ENCODE results near the gene OAS2.
"Not testable (repeated sequence)": the region's sequence is repeated elsewhere in the genome, so short reads cannot be mapped to it uniquely, and the experiment has no call there.

The OAS2 gene

DNA sequence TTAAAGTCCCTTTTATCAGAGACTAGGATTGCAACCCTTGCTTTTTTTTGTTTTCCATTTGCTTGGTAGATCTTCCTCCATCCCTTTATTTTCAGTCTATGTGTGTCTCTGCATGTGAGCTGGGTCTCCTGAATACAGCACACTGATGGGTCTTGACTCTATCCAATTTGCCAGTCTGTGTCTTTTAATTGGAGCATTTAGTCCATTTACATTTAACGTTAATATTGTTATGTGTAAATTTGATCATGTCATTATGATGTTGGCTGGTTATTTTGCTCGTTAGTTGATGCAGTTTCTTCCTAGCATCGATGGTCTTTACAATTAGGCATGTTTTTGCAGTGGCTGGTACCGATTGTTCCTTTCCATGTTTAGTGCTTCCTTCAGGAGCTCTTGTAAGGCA, 21.2 kb upstream of the OAS2 start:
- FAIRE-seq, result not testable (repeated sequence)

DNA sequence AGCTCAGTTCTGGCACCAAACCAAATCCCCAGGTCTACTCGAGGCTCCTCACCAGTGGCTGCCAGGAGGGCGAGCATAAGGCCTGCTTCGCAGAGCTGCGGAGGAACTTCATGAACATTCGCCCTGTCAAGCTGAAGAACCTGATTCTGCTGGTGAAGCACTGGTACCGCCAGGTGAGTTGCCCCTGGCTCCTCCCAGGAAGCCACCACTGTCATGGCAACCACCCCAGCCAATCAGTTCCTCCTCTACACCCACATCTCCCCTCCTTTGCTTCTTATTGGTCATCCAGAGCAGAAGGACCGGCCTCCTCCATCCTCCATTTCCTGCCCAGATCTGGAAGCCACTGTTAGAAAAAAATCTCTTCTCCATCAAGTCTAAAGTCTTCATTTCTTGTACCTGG, 17.2 kb upstream of the OAS2 start:
- FAIRE-seq, result no peak

DNA sequence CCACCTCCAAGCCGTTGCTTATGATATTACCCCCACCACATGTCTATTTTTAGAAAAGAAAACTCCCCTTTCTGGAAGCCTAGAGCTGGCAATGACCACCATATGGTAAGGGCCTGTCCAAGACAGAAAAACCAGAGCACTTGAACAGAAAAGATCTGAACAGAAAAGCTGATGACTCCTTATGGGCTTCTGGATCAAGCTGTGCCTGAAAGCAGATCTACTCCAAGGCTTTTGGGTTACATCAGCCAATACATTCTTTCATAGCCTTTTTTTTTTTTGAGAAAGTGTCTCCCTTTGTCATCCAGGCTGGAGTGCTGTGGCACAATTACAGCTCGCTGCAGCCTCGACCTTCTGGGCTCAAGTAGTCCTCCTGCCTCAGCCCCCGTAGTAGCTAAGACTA, 16.8 kb upstream of the OAS2 start:
- FAIRE-seq, result no peak

DNA sequence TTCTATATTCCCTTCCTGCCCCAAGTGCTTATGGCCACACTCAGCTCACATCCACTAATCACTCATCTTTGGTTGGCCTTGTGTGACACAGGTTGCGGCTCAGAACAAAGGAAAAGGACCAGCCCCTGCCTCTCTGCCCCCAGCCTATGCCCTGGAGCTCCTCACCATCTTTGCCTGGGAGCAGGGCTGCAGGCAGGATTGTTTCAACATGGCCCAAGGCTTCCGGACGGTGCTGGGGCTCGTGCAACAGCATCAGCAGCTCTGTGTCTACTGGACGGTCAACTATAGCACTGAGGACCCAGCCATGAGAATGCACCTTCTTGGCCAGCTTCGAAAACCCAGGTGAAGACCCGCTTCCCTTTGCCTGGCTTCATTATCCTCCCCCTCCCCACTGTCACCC, 15.8 kb upstream of the OAS2 start:
- no peak for FAIRE-seq

DNA sequence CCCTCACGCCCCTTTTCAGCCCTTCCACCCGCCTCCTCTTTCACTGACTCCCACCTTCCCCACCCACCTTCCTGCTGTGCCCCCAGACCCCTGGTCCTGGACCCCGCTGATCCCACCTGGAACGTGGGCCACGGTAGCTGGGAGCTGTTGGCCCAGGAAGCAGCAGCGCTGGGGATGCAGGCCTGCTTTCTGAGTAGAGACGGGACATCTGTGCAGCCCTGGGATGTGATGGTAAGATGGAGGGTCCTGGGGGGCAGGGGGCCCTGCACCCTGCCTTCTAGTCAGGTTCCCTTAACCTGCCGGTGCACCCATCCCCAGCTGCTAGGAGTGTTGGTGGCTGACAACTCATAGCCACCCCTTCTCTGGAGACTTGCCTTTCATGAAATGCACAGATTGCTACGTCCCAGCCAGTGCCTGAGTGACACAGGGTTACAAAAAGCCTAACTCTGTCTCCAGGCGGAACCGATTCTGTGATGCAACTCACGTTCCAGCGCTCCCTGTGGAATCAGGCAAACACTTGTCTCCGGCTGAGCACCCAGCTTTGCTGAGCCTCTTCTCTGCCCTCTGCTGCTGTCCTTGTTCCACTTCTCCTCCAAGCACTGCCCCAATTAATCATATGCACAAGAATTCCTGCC, 15.0 kb upstream of the OAS2 start:
- no peak for FAIRE-seq

DNA sequence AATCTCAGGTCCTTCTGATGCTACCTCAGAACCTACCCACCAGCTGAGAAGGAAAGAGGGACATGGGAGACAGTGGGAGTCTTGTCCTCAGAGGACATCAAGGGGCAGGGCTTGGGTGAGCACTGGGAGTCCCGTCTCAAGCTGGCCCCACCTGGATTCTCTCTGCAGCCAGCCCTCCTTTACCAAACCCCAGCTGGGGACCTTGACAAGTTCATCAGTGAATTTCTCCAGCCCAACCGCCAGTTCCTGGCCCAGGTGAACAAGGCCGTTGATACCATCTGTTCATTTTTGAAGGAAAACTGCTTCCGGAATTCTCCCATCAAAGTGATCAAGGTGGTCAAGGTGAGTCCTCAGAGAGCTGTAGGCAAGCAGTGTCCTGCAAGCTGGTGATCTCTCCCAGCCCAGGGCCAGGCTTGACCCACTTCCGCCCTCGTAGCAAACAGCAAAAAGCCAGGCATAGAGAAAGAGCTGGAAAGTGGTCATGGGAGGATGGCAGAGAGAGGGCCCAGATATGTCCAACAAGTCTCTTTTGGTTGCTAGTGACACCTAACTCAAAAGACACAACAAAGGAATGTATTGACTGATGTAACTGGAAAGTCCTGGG, 14.2 kb upstream of the OAS2 start:
- FAIRE-seq, result no peak

DNA sequence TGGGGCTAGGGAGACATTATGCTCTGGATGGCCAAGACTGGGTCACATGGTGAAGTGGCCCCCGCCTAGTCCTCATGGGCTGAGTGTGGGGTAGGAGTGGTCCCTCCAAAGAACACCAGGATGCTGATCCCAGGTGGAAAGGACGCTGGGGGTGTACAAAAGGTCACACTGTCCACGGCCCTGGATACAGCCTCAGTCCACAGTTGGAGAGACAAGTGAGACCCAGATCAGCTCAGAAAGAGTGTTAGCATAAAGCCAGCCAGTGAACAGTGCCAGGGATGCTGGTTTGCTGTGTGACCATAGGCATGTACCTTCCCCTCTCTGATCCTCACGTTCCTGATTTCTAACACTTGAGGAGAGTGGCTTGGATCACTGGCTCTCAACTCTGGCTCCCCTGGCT, 13.4 kb upstream of the OAS2 start:
- FAIRE-seq, result no peak

DNA sequence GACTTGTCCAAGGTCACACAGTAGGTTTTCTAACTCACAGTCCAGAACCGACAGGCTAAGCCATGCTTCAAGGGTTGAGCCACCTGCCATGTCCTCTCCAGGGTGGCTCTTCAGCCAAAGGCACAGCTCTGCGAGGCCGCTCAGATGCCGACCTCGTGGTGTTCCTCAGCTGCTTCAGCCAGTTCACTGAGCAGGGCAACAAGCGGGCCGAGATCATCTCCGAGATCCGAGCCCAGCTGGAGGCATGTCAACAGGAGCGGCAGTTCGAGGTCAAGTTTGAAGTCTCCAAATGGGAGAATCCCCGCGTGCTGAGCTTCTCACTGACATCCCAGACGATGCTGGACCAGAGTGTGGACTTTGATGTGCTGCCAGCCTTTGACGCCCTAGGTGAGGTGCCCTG, 12.7 kb upstream of the OAS2 start:
- no peak for FAIRE-seq

DNA sequence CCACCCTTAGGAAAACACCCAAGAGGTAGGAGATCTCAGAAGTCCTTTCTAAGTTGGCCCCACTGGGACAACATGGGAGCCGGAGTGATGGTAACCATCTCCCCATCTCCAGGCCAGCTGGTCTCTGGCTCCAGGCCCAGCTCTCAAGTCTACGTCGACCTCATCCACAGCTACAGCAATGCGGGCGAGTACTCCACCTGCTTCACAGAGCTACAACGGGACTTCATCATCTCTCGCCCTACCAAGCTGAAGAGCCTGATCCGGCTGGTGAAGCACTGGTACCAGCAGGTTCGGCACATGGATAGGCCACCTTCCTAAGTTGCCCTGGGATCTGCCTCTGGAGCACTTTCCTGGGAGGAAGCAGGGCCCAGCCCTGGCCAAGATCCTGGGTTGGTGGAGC, 11.0 kb upstream of the OAS2 start:
- FAIRE-seq, result no peak

DNA sequence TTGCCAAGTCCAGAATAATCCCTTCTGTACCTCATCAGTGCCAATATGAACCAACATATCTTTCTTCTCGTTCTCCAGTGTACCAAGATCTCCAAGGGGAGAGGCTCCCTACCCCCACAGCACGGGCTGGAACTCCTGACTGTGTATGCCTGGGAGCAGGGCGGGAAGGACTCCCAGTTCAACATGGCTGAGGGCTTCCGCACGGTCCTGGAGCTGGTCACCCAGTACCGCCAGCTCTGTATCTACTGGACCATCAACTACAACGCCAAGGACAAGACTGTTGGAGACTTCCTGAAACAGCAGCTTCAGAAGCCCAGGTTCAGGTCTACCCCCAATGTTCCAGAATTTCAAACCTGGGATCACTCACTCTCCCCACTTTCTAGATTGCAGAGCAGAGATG, 10.5 kb upstream of the OAS2 start:
- FAIRE-seq, result no peak

DNA sequence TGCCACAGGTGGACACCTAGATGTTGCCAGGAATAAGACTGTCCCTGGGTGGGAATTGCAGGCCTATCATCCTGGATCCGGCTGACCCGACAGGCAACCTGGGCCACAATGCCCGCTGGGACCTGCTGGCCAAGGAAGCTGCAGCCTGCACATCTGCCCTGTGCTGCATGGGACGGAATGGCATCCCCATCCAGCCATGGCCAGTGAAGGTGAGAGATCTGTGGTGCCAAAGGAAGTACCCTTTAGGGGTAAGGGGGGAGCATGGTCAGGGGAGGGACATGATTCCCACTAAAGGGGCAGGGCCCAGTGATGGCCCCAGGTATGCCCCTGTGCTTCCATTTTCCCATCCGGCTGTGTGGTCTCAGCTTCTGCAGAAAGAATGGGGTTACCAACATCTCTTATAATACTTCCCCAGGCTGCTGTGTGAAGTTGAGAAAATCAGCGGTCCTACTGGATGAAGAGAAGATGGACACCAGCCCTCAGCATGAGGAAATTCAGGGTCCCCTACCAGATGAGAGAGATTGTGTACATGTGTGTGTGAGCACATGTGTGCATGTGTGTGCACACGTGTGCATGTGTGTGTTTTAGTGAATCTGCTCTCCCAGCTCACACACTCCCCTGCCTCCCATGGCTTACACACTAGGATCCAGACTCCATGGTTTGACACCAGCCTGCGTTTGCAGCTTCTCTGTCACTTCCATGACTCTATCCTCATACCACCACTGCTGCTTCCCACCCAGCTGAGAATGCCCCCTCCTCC, 8.6 kb upstream of the OAS2 start:
- no peak for FAIRE-seq

DNA sequence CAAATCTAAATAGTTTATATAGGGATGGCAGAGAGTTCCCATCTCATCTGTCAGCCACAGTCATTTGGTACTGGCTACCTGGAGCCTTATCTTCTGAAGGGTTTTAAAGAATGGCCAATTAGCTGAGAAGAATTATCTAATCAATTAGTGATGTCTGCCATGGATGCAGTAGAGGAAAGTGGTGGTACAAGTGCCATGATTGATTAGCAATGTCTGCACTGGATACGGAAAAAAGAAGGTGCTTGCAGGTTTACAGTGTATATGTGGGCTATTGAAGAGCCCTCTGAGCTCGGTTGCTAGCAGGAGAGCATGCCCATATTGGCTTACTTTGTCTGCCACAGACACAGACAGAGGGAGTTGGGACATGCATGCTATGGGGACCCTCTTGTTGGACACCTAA, 7.9 kb upstream of the OAS2 start:
- no peak for FAIRE-seq

DNA sequence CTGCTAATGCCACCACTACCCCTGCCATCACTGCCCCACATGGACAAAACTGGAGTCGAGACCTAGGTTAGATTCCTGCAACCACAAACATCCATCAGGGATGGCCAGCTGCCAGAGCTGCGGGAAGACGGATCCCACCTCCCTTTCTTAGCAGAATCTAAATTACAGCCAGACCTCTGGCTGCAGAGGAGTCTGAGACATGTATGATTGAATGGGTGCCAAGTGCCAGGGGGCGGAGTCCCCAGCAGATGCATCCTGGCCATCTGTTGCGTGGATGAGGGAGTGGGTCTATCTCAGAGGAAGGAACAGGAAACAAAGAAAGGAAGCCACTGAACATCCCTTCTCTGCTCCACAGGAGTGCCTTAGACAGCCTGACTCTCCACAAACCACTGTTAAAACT, 7.1 kb upstream of the OAS2 start:
- FAIRE-seq, result no peak

DNA sequence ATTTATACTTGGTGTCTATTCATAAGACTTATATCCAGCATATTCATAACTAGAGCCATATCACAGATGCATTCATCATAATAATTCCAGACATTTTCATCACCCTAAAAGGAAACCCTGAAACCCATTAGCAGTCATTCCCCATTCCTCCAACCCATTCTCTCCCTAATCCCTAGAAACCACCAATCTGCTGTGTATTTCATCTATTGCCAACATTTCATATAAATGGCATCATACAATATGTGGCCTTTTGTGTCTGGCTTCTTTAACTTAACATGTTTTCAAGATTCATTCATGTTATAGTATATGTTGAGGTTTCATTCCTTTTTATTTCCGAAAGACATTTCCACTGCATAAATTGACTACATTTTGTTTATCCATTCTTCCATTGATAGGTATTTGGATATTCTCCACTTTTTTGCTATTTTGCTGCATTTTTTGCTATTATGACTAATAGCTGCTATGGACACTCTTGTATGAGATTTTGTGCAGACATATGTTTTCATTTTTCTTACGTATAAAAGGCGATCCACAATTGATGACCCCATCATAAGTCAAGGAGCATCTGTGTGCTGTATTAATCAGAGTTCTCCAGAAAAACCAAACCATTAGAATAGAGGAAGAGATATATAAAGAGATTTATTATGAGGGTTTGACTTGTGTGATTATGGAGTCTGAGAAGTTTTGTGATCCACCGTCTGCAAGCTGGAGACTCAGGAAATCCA, 5.1 kb upstream of the OAS2 start:
- no peak for FAIRE-seq

DNA sequence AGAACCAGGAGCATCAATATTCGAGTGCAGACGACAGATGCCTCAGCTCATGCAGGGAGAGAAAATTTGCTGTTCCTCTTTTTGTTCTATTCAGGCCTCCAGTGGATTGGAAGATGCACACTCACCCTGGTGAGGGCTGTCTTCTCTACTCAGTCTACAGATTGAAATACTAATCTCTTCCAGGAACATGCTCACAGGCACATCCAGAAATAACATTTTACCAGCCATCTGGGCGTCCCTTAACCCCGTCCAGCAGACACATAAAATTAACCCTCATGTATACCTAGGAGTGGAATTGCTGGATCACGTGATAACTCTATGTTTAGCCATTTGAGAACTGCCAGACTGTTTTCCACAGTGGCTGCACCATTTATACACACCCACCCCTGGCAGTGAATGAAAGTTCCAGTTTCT, 4.5 kb upstream of the OAS2 start:
- no peak for FAIRE-seq

DNA sequence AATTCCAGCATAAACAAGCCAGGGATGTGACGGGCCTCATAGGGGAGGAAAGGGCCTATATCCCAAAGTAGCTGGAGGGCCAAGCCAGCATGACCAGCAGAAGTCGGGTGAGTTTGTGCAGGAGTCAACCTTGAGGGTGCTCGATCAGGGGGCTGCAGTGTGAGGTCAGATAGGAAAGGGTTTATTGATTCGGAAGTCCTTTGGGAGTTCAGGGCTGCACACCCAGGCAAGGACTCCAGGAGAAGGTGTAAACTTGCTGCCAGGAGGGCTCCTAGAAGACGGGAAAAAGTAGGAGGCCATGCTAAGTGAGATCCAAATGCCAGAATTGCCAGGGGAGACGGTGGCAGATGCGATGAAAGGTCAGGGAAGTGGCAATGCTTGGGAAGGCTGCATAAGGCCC, 3.4 kb upstream of the OAS2 start:
- FAIRE-seq, result no peak

DNA sequence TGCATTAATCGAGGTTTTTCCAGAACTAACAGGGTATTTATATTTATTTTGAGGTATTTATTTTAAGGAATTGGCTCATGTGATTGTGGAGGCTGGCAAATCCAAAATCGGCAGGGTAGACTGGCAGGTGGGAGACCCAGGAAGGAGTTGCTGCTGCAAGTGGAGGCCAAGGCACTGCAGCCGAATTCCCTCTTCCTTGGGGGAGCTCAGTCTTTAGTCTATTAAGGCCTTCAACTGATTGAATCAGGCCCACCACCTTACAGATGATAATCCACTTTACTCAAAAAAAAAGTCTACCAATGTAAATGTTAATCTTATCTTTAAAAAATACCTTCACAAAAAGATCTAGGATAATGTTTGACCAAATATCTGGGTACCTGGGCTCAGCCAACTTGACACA, 1.2 kb upstream of the OAS2 start:
- no peak for FAIRE-seq

DNA sequence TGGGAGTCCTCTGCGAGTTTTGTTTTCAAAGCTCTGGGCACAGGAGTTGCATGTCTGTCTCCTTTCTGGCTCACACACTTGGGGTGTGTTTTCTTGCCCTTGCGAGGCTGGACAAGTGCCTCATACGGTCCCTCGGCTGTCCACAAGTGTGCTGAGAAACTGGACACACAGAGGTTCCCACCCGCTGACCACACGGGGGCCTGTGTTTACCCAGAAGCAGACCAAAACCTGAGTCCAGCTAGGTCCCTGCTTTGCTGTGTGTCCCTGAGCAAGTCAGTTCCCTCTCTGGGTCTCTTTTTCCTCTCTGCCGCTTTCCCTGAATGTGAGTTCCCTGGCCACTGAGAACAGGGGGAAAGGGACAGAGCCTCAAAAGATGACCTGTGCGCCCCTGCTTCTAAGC, 678 bp upstream of the OAS2 start:
- no peak for FAIRE-seq

DNA sequence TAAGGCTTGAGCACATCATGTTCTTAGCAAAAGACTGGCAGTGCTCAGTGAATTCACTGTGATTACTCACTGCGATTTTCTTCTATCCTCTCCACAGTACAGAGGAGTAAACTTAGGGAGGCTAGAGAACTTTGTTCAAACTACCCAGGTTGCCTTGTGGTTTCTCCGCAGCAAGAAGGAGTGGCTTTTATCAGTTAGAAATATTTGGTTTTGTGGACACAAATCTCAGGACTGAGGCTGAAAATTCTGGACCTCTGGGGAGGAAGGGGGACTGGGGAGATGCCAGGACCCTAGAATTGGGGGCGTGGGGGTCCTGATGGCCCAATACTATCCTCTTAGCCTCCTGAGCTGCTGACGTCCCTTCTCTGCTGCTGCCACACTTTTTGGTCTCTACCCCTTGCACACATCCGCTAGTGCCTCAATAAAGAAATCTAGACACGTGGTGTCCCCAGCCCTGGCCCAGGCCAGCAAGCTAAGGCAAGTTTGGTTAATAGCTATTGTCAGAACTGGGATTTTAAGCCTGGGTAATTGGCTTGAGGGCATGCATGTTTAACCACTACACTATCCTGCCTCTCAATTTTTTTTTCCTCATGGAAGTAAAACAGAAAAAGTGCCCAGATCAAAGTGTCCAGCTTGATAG, 842 bp downstream of the OAS2 start:
- FAIRE-seq, result no peak

DNA sequence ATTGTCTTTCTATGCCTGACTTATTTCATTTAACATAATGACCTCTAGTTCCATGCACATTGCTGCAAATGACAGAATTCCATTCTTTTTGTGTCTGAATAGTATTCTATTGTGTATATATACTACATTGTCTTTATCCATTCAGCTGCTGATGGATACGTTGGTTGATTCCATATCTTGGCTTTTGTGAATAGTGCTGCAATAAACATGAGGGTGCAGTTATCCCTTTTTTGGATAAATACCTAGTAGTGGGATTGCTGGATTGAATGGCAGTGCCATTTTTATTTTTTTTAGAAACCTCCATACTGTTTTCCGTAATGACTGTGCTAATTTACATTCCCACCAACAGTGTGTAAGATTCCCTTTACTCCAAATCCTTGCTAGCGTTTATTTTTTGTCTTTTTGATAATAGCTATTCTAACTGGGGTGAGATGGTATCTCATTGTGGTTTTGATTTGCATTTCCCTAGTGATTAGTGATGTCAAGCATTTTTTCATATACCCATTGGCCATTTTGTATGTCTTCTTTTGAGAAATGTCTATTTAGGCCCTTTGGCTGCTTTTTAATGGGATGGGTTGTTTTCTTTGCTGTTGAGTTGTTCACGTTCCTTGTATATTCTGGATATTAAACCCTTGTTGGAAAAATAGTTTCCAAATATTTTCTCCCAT, 2.3 kb downstream of the OAS2 start:
- no peak for FAIRE-seq

DNA sequence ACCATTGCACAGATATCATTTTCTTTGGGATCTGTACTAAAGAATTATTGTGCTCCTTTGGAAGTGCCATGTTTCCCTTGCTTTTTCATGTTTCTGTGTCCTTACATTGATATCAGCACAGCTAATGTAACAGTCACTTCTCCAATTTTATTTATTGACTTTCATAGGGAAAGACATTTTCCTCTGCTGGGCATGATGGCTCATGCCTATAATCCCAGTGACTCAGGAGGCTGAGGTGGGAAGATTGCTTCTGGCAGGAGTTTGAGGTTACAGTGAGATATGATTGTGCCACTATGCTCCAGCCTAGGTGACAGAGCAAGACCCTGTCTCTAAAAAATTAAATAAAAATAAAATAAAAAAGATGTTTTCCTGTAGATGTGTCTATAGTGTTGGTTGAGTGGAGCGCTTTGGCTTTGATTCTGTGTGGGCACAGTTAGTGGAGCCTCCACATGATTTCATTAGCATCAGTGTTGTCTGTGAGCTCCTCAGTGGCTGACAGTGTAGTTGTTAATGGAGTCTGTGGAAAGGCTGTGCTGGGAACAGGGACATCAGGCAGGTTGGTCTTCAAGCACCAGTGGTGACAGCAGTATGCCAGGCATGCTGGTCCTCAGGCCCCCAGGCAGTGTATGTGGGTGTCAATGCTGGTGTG, 7.4 kb downstream of the OAS2 start:
- FAIRE-seq, result no peak

DNA sequence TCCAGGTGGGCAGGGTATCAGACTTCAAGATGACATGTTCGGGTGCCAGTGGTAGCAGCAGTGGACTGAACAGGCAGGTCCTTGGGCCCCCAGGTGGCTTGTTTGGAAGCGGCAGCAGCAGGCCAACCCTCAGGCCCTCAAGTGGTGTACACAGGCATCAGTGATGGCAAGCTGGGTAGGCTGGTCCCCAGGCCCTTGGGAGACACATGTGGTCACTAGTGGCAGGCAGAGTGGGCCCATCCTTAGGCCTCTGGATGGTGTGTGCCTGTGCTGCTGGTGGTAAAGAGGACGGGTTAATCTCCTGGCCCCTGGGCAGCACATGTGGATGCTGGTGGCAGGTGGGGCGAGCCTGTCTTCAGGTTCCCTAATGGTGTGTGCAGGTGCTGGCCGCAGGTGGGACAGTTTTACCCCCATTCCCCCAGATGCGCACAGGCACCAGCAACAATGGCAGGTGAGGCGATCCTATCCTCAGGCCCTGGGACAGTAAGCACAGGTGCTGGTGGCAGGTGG, 8.0 kb downstream of the OAS2 start:
- FAIRE-seq, result no peak
